Left colon (tissue), 2 donors: ENCODE results near the gene LRRC52. TPM values are rescaled to one million over a fixed set of nuclear protein-coding genes. Genes with fewer than 3 reads are reported as not detected.
"Not testable (repeated sequence)": the region's sequence is repeated elsewhere in the genome, so short reads cannot be mapped to it uniquely, and the experiment has no call there.

ENCODE experiments used
- ATAC-seq: fragments of 200-7000 bp; cut with Tn5 transposase; one replicate; pipeline ENCODE4 v1.9.1; 2020; ENCODE audit warnings: mild to moderate bottlenecking, moderate library complexity
- DNase-seq, 2 donors: peaks; one replicate each; pipeline ENCODE4 v3.0.0-alpha.2; 2020
- intact Hi-C, 2 donors: fragments of 100-400 bp; cut with DNase I in 1 of 2; cut with micrococcal nuclease in 1 of 2; formaldehyde crosslinking; loops; one replicate each; pipeline versions ENCODE4 v1.11.2 to v1.14.0; 2022; cut with DNase I, micrococcal nuclease
- total RNA-seq, 2 donors: library from RNA; stranded (reverse); fragmentation: NEBNext Ultra II Directional; extraction: Animal tissue kit (Norgen Biotek cat#: 25700); gene quantifications; one replicate each; pipeline ENCODE4 v1.2.1, GENCODE V29; 2021
- donor health status: DM: no; HTN: no; CAD: no.
- donor health status: DM: yes; HTN: yes; CAD: no.

The LRRC52 gene
- total RNA-seq, 2 donors from 2014 or later = not detected

GRCh38 chr1:165575468-165576099 lies 31.8 kb downstream of the LRRC52 start:
- intact Hi-C loops = no loop called here
- DNase-seq (no peak), ATAC-seq (no peak)

- ATAC-seq = no peak
- intact Hi-C loops = no loop called here
- no peak for DNase-seq
Measured at GRCh38 chr1:165576536-165576935, 32.7 kb downstream of the LRRC52 start.

- DNase-seq (no peak), ATAC-seq (no peak)
- intact Hi-C loops = no loop called here
Measured at GRCh38 chr1:165577707-165578106, 33.9 kb downstream of the LRRC52 start.

- ATAC-seq (no peak), DNase-seq (no peak)
- intact Hi-C loops = no loop called here
Measured at GRCh38 chr1:165580931-165581871, 37.4 kb downstream of the LRRC52 start.

DNA sequence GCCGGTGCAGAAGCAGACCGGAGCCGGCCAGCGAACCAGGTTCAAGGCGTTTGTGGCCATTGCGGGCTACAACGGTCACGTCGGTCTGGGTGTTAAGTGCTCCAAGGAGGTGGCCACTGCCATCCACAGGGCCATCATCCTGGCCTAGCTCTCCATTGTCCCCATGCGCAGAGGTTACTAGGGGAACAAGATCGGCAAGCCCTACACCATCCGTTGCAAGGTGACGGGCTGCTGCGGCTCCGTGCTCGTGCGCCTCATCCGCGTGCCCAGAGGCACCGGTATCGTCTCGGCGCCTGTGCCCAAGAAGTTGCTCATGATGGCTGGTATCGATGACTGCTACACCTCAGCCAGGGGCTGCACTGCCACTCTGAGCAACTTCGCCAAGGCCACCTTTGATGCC lies 38.1 kb downstream of the LRRC52 start:
- ATAC-seq (no peak), DNase-seq (no peak)
- intact Hi-C loops = no loop called here

- intact Hi-C loops = no loop called here
- DNase-seq (no peak), ATAC-seq (no peak)
Measured at GRCh38 chr1:165586398-165586797, 42.6 kb downstream of the LRRC52 start.

- not testable (repeated sequence) for ATAC-seq
Measured at GRCh38 chr1:165591391-165591790, 47.6 kb downstream of the LRRC52 start.

DNA sequence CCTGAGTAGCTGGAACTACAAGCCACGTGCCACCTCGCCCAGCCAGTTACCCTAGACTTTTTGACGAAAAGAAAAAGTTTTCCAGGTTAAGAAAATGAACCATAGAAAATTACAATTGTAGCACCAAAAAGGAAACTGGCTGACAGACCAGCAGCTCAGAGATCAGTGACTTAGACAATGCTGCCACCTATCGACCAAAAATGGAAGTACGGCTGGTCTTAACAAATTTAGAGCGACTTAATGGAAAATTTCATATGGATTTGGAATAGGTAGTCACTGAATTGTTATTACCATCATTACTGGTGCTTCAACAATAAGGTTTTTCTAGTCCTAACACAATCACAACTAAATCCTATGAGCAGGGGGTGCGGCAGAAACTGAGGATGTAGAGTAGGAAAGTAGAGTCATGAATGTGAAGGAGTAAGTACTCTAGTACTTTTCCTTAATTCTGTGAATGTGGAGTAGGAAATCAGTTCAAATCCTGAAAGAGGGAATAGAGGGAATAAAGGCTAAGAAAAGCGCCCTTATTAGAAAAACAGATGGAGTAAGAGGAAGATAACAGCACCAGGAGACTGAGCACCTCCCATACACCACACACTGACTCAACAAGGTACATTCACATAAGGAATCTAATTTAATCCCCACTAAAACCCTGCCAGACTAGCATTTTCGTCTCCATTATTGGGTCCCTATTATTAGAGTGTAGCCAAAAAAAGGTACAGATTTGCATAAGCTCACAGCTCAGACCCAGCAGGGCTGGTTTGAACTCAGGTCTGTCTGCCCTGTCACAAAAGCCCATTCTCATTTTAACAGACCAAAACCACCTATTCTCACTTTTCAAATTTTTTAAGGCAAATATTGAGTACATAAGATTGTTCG lies 49.4 kb downstream of the LRRC52 start:
- intact Hi-C loops = loop anchor here (5.0 to 10.0 kb wide), 3 partner anchors 196 to 448 kb away; no protein-coding TSS in a partner anchor
- peak; percentile 42 to 80 for DNase-seq
- peak; percentile 52 for ATAC-seq

More at GRCh38 chr1:165591391-165591790, 47.6 kb downstream of the LRRC52 start:
- intact Hi-C loops = loop anchor here (5.0 to 10.0 kb wide), 3 partner anchors 194 to 447 kb away; no protein-coding TSS in a partner anchor
- not testable (repeated sequence) for DNase-seq

GRCh38 chr1:165595246-165595938 lies 51.6 kb downstream of the LRRC52 start:
- DNase-seq (no peak), ATAC-seq (no peak)
- intact Hi-C loops = loop anchor here in 1 of 2 donors (10.0 kb wide), 1 partner anchor 451 kb away; no protein-coding TSS in a partner anchor

DNA sequence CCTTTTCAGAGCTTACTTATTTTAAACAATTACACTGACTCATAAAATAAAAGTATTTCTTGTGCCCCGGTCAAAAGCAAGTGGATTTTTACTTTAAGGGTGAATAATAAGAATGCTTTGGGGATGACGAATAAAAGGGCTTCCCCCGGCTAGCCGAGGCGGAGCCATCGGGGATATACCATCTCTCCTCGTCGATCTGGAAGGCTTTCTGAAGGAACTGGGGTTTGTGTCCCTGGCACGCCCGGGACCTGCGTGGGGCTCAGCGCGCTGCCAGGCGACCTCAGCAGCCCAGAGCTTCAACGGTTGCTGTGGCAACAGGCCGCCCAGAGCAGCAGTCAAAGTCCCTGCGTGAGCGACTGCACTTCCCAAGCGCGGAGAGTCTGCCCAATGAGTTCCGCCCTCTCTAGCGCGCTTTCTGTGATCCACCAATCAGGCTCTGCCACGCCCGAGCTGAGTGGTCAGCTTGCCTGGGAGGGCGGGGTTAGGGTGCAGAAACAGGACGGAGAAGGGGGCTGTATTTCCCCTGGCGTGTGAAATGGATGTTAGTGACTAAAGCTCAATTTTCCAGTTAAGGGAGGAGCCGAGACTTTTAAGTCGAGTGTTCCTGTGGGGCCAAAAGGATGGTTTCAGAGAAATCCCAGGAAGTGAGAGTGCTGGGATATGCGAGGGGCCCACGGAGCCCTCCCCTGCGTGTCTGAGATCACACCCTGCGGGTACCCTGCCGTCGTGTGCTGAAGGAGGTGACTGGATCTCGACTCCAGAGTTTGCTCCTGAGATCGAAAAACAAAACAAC lies 54.3 kb downstream of the LRRC52 start:
- intact Hi-C loops = loop anchor here in 1 of 2 donors (10.0 kb wide), 1 partner anchor 453 kb away; no protein-coding TSS in a partner anchor
- DNase-seq (peak; percentile 97 to 98), ATAC-seq (peak; percentile 99)

- peak; percentile 5 for ATAC-seq
- intact Hi-C loops = loop anchor here in 1 of 2 donors (10.0 kb wide), 1 partner anchor 454 kb away; no protein-coding TSS in a partner anchor
- no peak for DNase-seq
Measured at GRCh38 chr1:165598676-165599059, 54.9 kb downstream of the LRRC52 start.

GRCh38 chr1:165600793-165601192 lies 57.0 kb downstream of the LRRC52 start:
- DNase-seq (no peak), ATAC-seq (no peak)

GRCh38 chr1:165603810-165604209 lies 60.0 kb downstream of the LRRC52 start:
- ATAC-seq (no peak), DNase-seq (no peak)
- intact Hi-C loops = loop anchor here in 1 of 2 donors (5.0 kb wide), 1 partner anchor 308 kb away; no protein-coding TSS in a partner anchor

More at GRCh38 chr1:165600793-165601192, 57.0 kb downstream of the LRRC52 start:
- intact Hi-C loops = loop anchor here in 1 of 2 donors (5.0 kb wide), 1 partner anchor 312 kb away; no protein-coding TSS in a partner anchor

- DNase-seq = no peak
- ATAC-seq = no peak
- intact Hi-C loops = no loop called here
Measured at GRCh38 chr1:165605246-165605645, 61.4 kb downstream of the LRRC52 start.

DNA sequence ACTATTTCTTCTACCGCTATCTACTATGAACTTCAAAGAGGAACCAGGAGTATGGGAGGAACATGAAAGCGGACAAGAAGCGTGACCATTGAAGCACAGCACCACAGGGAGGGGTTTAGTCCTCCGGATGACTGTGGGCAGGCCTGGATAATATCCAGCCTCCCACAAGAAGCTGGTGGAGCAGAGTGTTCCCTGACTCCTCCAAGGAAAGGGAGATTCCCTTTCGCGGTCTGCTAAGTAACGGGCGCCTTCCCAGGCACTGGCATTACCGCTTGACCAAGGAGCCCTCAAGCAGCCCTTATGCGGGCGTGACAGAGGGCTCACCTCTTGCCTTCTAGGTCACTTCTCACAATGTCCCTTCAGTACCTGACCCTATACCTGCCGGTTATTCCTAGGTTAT lies 62.9 kb downstream of the LRRC52 start:
- intact Hi-C loops, DNase-seq, ATAC-seq: not testable (repeated sequence)

DNA sequence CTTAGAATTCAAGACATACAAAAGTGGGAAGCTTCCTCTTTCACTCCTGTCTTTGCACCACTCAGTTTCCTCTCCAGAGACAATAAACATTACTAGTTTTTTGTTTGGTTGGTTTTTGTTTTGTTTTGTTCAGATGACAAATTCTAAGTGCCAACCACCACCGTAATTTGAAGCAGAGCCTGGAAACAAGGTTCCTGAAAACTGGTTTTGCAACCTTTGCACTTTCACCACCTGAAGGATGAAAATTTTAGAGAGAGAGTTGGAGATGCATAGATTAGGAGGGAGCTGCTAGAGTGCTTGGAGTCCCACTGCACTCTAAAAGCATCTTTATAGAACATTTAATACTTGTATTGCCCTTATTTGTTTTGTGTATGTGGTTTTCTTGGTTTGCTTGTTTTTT lies 67.1 kb downstream of the LRRC52 start:
- DNase-seq = no peak
- intact Hi-C loops = no loop called here
- no peak for ATAC-seq

DNA sequence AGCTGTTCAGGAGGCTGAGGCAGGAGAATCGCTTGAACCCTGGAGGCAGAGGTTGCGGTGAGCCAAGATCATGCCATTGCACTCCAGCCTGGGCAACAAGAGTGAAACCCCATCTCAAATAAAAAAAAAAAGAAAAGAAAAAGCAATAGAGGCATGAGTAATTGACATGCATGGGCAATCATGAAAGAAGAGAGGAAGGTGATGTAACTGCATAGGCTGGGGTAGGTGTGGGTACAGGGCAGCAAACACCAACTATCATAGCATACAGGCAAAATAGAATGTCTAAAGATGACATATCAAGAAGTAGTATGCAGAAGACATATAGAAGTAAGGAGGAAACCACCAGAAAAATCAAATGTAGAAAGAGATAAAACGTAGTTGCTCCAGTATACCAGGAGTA lies 68.3 kb downstream of the LRRC52 start:
- intact Hi-C loops = no loop called here
- DNase-seq (no peak), ATAC-seq (no peak)
